GM18873 (cell line): ENCODE data around the gene SLC2A13.

ENCODE experiments used
- ATAC-seq: cut with Tn5 transposase; IDR thresholded peaks from one replicate; pipeline ENCODE4 v1.9.1; 2021; ENCODE audit warnings: mild to moderate bottlenecking, moderate library complexity, moderate number of reproducible peaks; ENCODE audit not compliant: unreplicated experiment, low FRiP score

SLC2A13 gene

DNA sequence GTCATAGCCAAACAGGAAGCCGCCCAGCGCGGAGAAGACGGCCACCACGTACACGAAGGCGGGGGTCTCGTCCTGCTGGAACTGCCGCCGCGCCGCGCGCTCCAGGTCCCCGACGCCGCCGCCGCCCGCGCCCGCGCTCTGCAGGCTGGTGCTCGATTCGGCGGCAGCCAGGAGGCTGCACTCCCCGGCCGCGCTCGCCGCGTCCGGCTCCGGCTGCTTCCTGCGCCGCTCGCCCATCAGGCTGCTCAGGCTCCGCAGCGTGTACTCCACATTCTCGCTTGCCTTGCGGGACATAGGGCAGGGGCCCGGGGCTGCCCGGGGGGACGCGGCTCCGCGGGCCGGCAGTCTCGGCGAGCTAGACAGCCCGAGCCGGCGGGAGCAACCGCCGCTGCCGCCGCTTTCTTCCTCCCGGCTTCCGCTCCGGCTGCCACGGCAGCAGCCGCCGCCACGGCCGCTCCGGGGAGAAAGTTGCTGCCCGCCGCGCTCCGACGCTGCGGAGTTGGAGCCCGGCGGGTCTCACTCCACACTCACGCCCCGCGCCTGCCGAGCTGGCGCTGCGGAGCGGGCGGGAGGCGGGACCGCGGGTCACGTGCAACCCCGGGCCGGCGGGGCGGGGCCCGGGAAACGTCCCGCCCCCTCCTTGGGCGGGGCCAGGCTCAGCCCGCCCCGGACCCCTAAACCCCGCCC, at the start of gene SLC2A13:
TSS of gene SLC2A13 (minus strand) at position 567 of the 687 bp plus-strand sequence. CDS start at position 294, 273 bp downstream.
- peak; percentile 62 for ATAC-seq

DNA sequence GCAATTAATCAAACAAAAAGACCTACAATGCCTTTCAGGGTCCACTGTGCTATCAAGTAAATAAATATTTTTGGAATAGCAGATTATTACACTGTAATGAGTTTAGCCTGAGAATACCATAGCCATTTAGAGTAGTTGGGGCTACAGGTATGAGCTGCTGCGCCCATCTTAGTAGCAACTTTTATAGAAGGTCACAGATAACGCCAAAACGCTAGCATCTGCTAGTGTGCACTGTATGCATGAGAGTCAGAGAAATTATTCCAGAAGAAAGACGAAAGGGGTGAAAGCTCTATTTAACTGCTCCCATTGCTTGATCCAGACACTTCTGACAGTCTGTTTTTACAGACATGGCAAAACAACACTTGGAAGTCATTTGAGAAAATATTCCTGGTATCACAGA, 48.5 kb upstream of the SLC2A13 start:
- ATAC-seq: no peak

DNA sequence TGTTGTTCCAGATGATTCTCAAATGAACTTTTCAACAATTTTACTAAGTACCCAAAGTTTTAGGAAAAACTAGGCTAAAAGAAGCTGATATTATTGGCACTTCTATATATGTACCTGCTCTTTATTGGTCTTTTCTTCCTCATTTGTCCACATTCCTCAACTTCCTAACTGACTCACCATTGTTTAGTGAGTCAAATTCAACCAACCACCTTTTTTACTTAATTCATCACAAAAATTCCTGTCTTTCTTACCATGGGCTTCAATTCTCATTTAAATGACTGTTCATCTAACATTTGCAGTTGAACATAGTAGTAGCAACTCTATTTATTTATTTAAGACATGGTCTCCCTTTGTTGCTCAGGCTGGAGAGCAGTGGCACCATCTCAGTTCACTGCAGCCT, 47.6 kb upstream of the SLC2A13 start:
- ATAC-seq: no peak

- ATAC-seq: no peak
Measured at GRCh38 chr12:40152783-40153383, 47.0 kb upstream of the SLC2A13 start.

GRCh38 chr12:40149673-40150260, 43.9 kb upstream of the SLC2A13 start:
- no peak for ATAC-seq

- ATAC-seq: no peak
Measured at GRCh38 chr12:40146800-40147797, 41.2 kb upstream of the SLC2A13 start.

- ATAC-seq: no peak
Measured at GRCh38 chr12:40145896-40146295, 40.0 kb upstream of the SLC2A13 start.

DNA sequence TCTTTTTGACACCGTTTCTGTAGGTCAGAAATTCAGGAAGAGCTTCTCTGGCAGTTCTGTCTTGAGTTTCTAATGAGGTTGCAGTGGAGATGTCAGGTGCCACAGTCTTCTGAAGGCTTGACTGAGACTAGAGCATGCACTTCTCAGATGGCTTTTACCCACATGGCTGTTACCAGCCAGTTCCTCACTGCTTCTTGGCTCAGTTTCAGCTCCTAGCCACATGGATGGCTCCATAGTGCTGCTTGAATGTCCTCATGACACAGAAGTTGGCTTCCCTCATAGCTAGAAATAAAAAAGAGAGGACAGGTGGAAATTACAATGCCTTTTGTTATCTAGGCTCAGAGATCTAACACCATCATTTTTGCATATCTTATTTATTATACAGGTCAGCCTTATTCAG, 38.1 kb upstream of the SLC2A13 start:
- no peak for ATAC-seq

GRCh38 chr12:40142001-40142744, 36.3 kb upstream of the SLC2A13 start:
- ATAC-seq: no peak

- no peak for ATAC-seq
Measured at GRCh38 chr12:40138526-40138925, 32.6 kb upstream of the SLC2A13 start.

GRCh38 chr12:40137252-40137651, 31.4 kb upstream of the SLC2A13 start:
- ATAC-seq: peak; percentile 89

- ATAC-seq: no peak
Measured at GRCh38 chr12:40127408-40127807, 21.5 kb upstream of the SLC2A13 start.

- ATAC-seq: no peak
Measured at GRCh38 chr12:40123496-40123895, 17.6 kb upstream of the SLC2A13 start.

DNA sequence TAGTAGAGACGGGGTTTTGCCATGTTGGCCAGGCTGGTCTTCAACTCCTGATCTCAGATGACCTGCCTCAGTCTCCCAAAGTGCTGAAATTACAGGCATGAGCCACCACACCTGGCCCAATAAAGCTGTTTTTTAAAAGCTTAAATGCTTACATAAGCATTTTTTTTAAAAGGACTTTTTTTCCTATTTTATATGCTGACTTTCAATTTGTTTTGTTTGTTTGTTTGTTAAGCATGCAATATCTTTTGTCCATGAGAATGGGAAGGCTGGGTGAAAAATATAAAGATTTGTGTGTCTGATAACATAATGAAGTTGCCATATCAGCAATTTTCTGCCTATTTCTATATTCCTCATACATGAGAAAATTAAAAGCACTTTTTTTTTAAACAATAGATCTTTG, 17.0 kb upstream of the SLC2A13 start:
- no peak for ATAC-seq

DNA sequence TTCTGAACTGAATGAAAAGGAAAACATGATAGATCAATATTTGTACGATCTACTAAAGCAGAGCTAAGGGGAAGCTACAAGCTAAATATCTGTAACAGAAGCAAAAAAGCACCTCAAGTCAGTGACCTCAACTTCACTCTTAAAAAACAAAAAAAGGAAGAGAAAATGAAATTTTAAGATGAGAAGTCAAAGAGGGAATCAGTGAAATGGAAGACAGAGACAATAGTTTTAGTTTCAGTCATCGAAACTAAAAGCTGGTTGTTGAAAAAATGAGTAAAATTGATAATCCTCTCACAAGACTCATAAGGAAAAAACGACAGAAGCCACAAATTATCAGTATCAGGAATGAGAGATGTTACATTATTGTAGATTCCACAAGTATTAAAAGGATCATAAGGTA, 11.9 kb upstream of the SLC2A13 start:
- ATAC-seq: peak; percentile 85

- no peak for ATAC-seq
Measured at GRCh38 chr12:40110586-40110985, 4.7 kb upstream of the SLC2A13 start.

GRCh38 chr12:40107803-40108620, 2.1 kb upstream of the SLC2A13 start:
- ATAC-seq: no peak

DNA sequence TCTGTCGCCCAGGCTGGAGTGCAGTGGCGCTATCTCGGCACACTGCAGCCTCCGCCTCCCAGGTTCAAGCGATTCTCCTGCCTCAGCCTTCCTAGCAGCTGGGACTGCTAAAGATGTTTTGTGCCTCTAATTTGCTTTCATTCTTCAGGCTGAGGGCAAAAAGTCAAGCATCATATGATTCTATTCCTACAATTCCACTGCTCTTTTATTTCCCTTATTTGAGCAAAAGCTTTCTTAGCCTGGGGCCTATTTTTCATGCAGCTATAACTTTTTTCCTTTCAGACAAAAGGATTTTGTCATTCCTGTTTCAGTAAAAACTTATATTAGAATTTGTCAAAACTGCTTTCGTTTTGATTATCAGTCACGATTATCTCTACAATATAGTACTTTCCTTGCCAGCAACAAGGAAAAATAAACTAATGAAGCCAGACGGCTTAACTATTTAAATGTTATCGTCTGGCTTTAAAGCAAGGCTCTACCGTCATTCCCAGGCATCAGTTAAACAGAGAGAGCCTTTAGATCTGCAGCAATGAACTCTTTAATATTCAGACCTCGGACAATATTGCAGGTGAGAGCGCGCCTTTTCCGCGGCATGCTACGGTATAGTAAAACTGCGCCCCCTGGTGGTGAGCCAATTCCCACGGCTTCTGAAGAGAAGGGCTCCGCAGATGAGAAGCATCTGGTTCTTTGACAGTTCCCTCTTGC, 1.4 kb upstream of the SLC2A13 start:
- ATAC-seq: peak; percentile 63

- no peak for ATAC-seq
Measured at GRCh38 chr12:40106655-40107054, 774 bp upstream of the SLC2A13 start.
